HEK293 (cell line): ENCODE measurements around the gene ADGRL1.
A peak's percentile ranks its signal among the peaks of the same experiment; 100 is the strongest.

Source experiments
- CTCF ChIA-PET: fragments of 350-600 bp; formaldehyde crosslinking; extraction: SDS; loops from one replicate; lab custom pipeline; 2021; ENCODE audit warnings: antibody characterized with exemption; lab: Yijun Ruan, JAX
- POLR2A ChIA-PET: fragments of 300-600 bp; formaldehyde crosslinking; extraction: SDS; loops from one replicate; lab custom pipeline; 2020; ENCODE audit warnings: antibody characterized with exemption, inconsistent platforms; lab: Yijun Ruan, JAX
- H3K27ac ChIP-seq: fragments of 200-500 bp; sonication (Bioruptor generic); 2 replicates; pipeline ENCODE4 v1.5.1; 2014; ENCODE audit warnings: low read depth, low read length, control low read depth, inconsistent platforms; ENCODE audit errors: extremely low read depth
- H3K36me3 ChIP-seq, 2 experiments: fragments of 200-500 bp in 1 of 2; sonication (Bioruptor generic) in 1 of 2; 1 replicate in 1 of 2; 2 replicates in 1 of 2; pipeline ENCODE4 v1.5.1; 2014 to 2017; ENCODE audit warnings: inconsistent platforms in 2 of 2, low read length in 2 of 2; ENCODE audit not compliant: control insufficient read depth in 2 of 2, insufficient read depth in 1 of 2
- H3K4me1 ChIP-seq: fragments of 200-500 bp; sonication (Bioruptor generic); 2 replicates; pipeline ENCODE4 v1.5.1; 2014; ENCODE audit warnings: mild to moderate bottlenecking, low read length, inconsistent platforms; ENCODE audit not compliant: control insufficient read depth, insufficient read depth
- H3K4me3 ChIP-seq: 2 replicates; pipeline ENCODE4 v1.5.1; 2011; ENCODE audit warnings: low read depth, mild to moderate bottlenecking, control low read depth, low read length, moderate library complexity
- H3K9me3 ChIP-seq: fragments of 200-500 bp; sonication (Bioruptor generic); 2 replicates; pipeline ENCODE4 v1.5.1; 2014; ENCODE audit warnings: low read depth, low read length, inconsistent platforms; ENCODE audit not compliant: control insufficient read depth, insufficient read depth
- GLIS1 ChIP-seq: fragments of 450-650 bp; formaldehyde crosslinking; IDR thresholded peaks from 2 replicates; pipeline ENCODE4 v1.5.1; 2016; ENCODE audit warnings: missing biosample characterization, missing genetic modification characterization
- GLIS2 ChIP-seq: fragments of 450-650 bp; formaldehyde crosslinking; IDR thresholded peaks from 2 replicates; pipeline ENCODE4 v1.5.1; 2016; ENCODE audit warnings: missing biosample characterization, missing genetic modification characterization
- KLF9 ChIP-seq: fragments of 450-650 bp; formaldehyde crosslinking; IDR thresholded peaks from 2 replicates; pipeline ENCODE4 v1.5.1; 2016; ENCODE audit warnings: missing biosample characterization, missing genetic modification characterization, low read depth
- OVOL3 ChIP-seq: fragments of 450-650 bp; formaldehyde crosslinking; IDR thresholded peaks from 2 replicates; pipeline ENCODE4 v1.5.1; 2016; ENCODE audit warnings: missing biosample characterization, missing genetic modification characterization
- PRDM1 ChIP-seq: fragments of 450-650 bp; formaldehyde crosslinking; IDR thresholded peaks from 2 replicates; pipeline ENCODE4; 2016; ENCODE audit warnings: missing biosample characterization, missing genetic modification characterization
- SP3 ChIP-seq: fragments of 450-650 bp; formaldehyde crosslinking; IDR thresholded peaks from 2 replicates; pipeline ENCODE4 v1.5.1; 2016; ENCODE audit warnings: missing biosample characterization, missing genetic modification characterization
- ZIC2 ChIP-seq: fragments of 450-650 bp; formaldehyde crosslinking; IDR thresholded peaks from 2 replicates; pipeline ENCODE4 v1.5.1; 2016; ENCODE audit warnings: missing biosample characterization, missing genetic modification characterization
- ZNF148 ChIP-seq: fragments of 450-650 bp; formaldehyde crosslinking; IDR thresholded peaks from 2 replicates; pipeline ENCODE4 v1.5.0; 2017; ENCODE audit warnings: missing biosample characterization, missing genetic modification characterization, borderline replicate concordance
- ZNF184 ChIP-seq: fragments of 450-650 bp; IDR thresholded peaks from 2 replicates; pipeline ENCODE4 v1.5.1; 2018; ENCODE audit warnings: missing biosample characterization, mild to moderate bottlenecking, missing genetic modification characterization
- ZNF221 ChIP-seq: fragments of 450-650 bp; formaldehyde crosslinking; IDR thresholded peaks from 2 replicates; pipeline ENCODE4 v1.5.1; 2017; ENCODE audit warnings: missing biosample characterization, missing genetic modification characterization, borderline replicate concordance
- ZNF274 ChIP-seq, 2 experiments: fragments of 200-500 bp in 1 of 2; fragments of 450-650 bp in 1 of 2; sonication (Bioruptor generic) in 1 of 2; formaldehyde crosslinking in 1 of 2; IDR thresholded peaks; 2 replicates each; pipeline versions ENCODE4 v1.5.1 to v1.6.1; 2014 to 2016; ENCODE audit warnings: borderline replicate concordance in 1 of 2, inconsistent platforms in 1 of 2, low read length in 1 of 2, missing biosample characterization in 1 of 2, missing genetic modification characterization in 1 of 2
- ZNF366 ChIP-seq: fragments of 450-650 bp; formaldehyde crosslinking; conservative IDR thresholded peaks from 2 replicates; pipeline ENCODE4 v1.5.1; 2016; ENCODE audit warnings: missing biosample characterization, missing genetic modification characterization
- ZNF398 ChIP-seq: fragments of 450-650 bp; formaldehyde crosslinking; IDR thresholded peaks from 2 replicates; pipeline ENCODE4 v1.5.1; 2017; ENCODE audit warnings: missing biosample characterization, missing genetic modification characterization
- ZNF596 ChIP-seq: fragments of 450-650 bp; IDR thresholded peaks from 2 replicates; pipeline ENCODE4 v1.5.0; 2018; ENCODE audit warnings: missing biosample characterization, mild to moderate bottlenecking, missing genetic modification characterization, moderate library complexity
- ZNF677 ChIP-seq: fragments of 450-650 bp; IDR thresholded peaks from 2 replicates; pipeline ENCODE4 v1.5.0; 2018; ENCODE audit warnings: missing biosample characterization, mild to moderate bottlenecking, missing genetic modification characterization, moderate library complexity
- ZNF692 ChIP-seq: fragments of 450-650 bp; formaldehyde crosslinking; IDR thresholded peaks from 2 replicates; pipeline ENCODE4 v1.5.1; 2016; ENCODE audit warnings: missing biosample characterization, missing genetic modification characterization
- TF ChIP-seq, protein P1 (sequence below): fragments of 450-650 bp; IDR thresholded peaks from 2 replicates; pipeline ENCODE4 v1.5.1; 2018; ENCODE audit warnings: missing biosample characterization, missing genetic modification characterization
- TF ChIP-seq, protein P2 (sequence below): fragments of 450-650 bp; formaldehyde crosslinking; IDR thresholded peaks from 2 replicates; pipeline ENCODE4 v1.5.1; 2016; ENCODE audit warnings: missing biosample characterization, missing genetic modification characterization

The ADGRL1 gene

DNA sequence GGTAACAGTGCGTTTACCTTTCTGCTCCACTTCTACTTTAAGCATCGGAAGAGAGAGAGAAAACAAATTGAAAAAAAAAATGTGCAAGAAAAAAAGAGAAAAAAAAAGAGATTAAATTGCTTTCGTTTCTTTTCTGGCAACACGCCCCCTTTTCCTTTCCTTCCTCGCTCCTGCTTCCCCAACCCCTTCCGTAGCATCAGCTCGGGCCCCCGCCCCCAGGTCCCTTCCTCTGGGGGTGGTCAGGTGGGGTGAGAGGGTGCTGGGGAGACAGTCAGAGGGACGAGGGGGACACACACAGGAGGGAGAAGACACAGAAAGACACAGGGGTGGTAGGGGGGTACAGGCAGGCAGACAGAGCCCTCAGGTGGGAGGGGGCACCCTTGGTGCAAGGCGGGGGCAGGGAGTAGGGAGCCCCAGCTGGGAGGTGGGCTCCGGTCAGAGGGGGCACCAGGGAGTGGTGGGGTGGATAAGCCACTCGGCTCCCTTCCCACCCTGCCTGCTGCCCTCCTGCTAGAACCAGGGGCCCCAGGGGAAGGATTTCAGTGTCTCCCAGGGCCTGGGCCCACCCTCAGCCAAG, 38.9 kb downstream of the ADGRL1 start:
- no peak overlapping the region for H3K27ac ChIP-seq
- 0 out of 2 replicates have a peak, but pooled peaks have one; percentile 13 for TF ChIP-seq GLIS2 (tag by site-specific recombination)
- TF ChIP-seq ZNF274 (IDR thresholded peaks at IDR 0.05; ENCODE audit: low read length): no peak
- no peak for TF ChIP-seq ZNF274 (tag by site-specific recombination; IDR thresholded peaks at IDR 0.05; ENCODE audit: borderline replicate concordance)
- TF ChIP-seq OVOL3 (tag by site-specific recombination): no peak
- TF ChIP-seq ZNF184 (tag by site-specific recombination): no peak
- TF ChIP-seq ZNF677 (tag by site-specific recombination): no peak
- no peak for TF ChIP-seq SP3
- TF ChIP-seq KLF9 (tag by site-specific recombination): 0 out of 2 replicates have a peak, but pooled peaks have one; percentile 14
- TF ChIP-seq GLIS1 (tag by site-specific recombination): peak; percentile 21; the same call in 1 of the 2 replicates
- TF ChIP-seq PRDM1 (tag by site-specific recombination): peak; percentile 40
- TF ChIP-seq ZNF692: 0 out of 2 replicates have a peak, but pooled peaks have one; percentile 32
- ChIA-PET CTCF (no interaction called here), POLR2A (interaction anchor here (2.1 kb wide), 1 partner anchor 30 kb away, joined by 7 read pairs; no protein-coding TSS in a partner anchor)
- H3K4me1 ChIP-seq: no peaks in the 10 kb centered on the region
- H3K4me3 ChIP-seq: no peak overlapping the region
- no peaks in the 10 kb centered on the region for H3K9me3 ChIP-seq
- H3K36me3 ChIP-seq: peaks cover 10 to 53% of the 10 kb centered on the region in 2 experiments; a peak in 2 of 3 replicates

DNA sequence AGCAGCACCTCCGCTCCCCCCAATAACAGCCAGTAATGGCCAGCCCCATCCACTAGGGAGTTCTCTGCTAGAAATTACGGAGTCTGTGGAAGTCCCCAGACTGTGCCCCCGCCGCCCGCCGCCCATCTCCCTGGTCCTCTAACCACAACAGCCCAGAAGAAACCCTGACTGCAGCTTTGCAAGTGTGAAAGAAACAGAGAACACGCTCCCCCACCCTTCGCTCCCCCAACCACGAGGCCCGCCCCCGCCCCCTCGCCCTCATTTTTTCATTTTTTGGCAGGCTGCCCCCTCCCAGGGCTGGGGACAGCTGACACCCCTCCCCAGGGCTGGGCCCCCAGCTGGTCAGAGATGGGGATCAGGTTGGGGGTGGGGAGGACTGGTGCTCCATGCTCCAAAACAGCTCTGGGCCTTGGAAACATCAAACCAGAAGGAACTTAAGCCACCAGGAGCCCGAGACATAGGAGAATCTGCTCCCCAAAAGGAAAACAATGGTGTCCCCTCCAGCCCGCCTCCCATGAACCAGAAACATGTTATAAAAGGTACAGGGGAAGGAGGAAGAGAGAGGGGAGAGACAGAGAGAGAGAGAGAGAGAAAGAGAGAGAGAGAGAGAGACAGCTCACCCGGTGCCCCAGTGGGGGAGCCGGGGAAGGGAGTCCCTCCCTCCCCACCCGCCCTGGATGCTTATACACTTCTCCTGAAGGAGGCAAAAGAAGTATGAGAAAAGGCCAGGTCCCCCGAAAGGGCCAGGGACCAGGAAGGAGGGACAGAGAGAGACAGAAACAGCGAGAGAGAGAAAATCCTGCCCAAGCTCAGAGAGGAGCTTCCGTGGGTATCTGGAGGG, 39.8 kb downstream of the ADGRL1 start:
- TF ChIP-seq GLIS1 (tag by site-specific recombination): peak; percentile 20; the same call in 1 of the 2 replicates
- 0 out of 2 replicates have a peak, but pooled peaks have one; percentile 12 for TF ChIP-seq ZNF366 (tag by site-specific recombination)
- TF ChIP-seq ZNF596 (tag by site-specific recombination): peak; percentile 93
- TF ChIP-seq, protein P1, sequence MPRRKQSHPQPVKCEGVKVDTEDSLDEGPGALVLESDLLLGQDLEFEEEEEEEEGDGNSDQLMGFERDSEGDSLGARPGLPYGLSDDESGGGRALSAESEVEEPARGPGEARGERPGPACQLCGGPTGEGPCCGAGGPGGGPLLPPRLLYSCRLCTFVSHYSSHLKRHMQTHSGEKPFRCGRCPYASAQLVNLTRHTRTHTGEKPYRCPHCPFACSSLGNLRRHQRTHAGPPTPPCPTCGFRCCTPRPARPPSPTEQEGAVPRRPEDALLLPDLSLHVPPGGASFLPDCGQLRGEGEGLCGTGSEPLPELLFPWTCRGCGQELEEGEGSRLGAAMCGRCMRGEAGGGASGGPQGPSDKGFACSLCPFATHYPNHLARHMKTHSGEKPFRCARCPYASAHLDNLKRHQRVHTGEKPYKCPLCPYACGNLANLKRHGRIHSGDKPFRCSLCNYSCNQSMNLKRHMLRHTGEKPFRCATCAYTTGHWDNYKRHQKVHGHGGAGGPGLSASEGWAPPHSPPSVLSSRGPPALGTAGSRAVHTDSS: no peak
- TF ChIP-seq, protein P2, sequence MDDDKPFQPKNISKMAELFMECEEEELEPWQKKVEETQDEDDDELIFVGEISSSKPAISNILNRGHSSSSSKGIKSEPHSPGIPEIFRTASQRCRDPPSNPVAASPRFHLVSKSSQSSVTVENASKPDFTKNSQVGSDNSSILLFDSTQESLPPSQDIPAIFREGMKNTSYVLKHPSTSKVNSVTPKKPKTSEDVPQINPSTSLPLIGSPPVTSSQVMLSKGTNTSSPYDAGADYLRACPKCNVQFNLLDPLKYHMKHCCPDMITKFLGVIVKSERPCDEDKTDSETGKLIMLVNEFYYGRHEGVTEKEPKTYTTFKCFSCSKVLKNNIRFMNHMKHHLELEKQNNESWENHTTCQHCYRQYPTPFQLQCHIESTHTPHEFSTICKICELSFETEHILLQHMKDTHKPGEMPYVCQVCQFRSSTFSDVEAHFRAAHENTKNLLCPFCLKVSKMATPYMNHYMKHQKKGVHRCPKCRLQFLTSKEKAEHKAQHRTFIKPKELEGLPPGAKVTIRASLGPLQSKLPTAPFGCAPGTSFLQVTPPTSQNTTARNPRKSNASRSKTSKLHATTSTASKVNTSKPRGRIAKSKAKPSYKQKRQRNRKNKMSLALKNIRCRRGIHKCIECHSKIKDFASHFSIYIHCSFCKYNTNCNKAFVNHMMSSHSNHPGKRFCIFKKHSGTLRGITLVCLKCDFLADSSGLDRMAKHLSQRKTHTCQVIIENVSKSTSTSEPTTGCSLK (tag by site-specific recombination): no peak
- TF ChIP-seq ZNF398 (tag by site-specific recombination): peak; percentile 33; the same call in 1 of the 2 replicates
- TF ChIP-seq ZNF148 (tag by site-specific recombination): no peak
- TF ChIP-seq ZIC2 (tag by site-specific recombination): 0 out of 2 replicates have a peak, but pooled peaks have one; percentile 32
- no peak for TF ChIP-seq ZNF221
- TF ChIP-seq, all 188 proteins: peak for 5
- ChIA-PET POLR2A (interaction anchor here (2.1 kb wide), 1 partner anchor 29 kb away, joined by 7 read pairs; no protein-coding TSS in a partner anchor), CTCF (no interaction called here)
- Histone ChIP-seq H3K27ac (no peak overlapping the region), H3K9me3 (no peaks in the 10 kb centered on the region), H3K36me3 (peaks cover 10 to 51% of the 10 kb centered on the region in 2 experiments; a peak in 2 of 3 replicates), H3K4me3 (no peak overlapping the region), H3K4me1 (no peaks in the 10 kb centered on the region)
